Endodermal cell (in vitro differentiated cells): Measurements from ENCODE around the gene TES. TPM values are rescaled to one million over a fixed set of nuclear protein-coding genes. Genes with fewer than 3 reads are reported as not detected.

Experiments used
- DNase-seq: peaks from one replicate; pipeline ENCODE4 v3.0.0-alpha.2; 2017
- H3K27ac ChIP-seq: 2 replicates; pipeline ENCODE4 v1.5.1; 2013; ENCODE audit warnings: mild to moderate bottlenecking, low read depth, low read length, moderate library complexity
- H3K27me3 ChIP-seq: 2 replicates; pipeline ENCODE4 v1.6.1; 2013; ENCODE audit warnings: mild to moderate bottlenecking, low read length, moderate library complexity; ENCODE audit not compliant: insufficient read depth, control insufficient read depth, poor library complexity, severe bottlenecking
- H3K36me3 ChIP-seq: 2 replicates; pipeline ENCODE4 v1.7.0; 2013; ENCODE audit warnings: mild to moderate bottlenecking, low read length, moderate library complexity; ENCODE audit not compliant: control insufficient read depth, insufficient read depth
- H3K4me1 ChIP-seq: one replicate; pipeline ENCODE4 v1.7.0; 2013; ENCODE audit warnings: low read length; ENCODE audit not compliant: control insufficient read depth, insufficient read depth
- H3K4me3 ChIP-seq: 2 replicates; pipeline ENCODE4 v1.5.1; 2013; ENCODE audit warnings: mild to moderate bottlenecking, low read length, moderate library complexity
- H3K9ac ChIP-seq: 2 replicates; pipeline ENCODE4 v1.6.1; 2013; ENCODE audit warnings: mild to moderate bottlenecking, low read length, moderate library complexity; ENCODE audit not compliant: poor library complexity, severe bottlenecking; ENCODE audit errors: extremely low read depth
- H3K9me3 ChIP-seq: 2 replicates; pipeline ENCODE4 v1.6.1; 2013; ENCODE audit warnings: mild to moderate bottlenecking, low read length, moderate library complexity; ENCODE audit not compliant: control insufficient read depth
- H3K27ac Mint-ChIP-seq: 2 replicates; pipeline ENCODE4 v1.8.0; 2020; ENCODE audit warnings: mixed read lengths
- H3K27me3 Mint-ChIP-seq: 2 replicates; pipeline ENCODE4 v1.8.0; 2021; ENCODE audit warnings: mild to moderate bottlenecking, mixed read lengths; ENCODE audit not compliant: insufficient read depth
- H3K36me3 Mint-ChIP-seq: 2 replicates; pipeline ENCODE4 v1.8.0; 2020; ENCODE audit warnings: low read depth, mixed read lengths
- H3K4me1 Mint-ChIP-seq: 2 replicates; pipeline ENCODE4 v1.8.0; 2020; ENCODE audit warnings: mixed read lengths
- H3K4me3 Mint-ChIP-seq: 2 replicates; pipeline ENCODE4 v1.8.0; 2020; ENCODE audit warnings: mild to moderate bottlenecking, moderate library complexity, mixed read lengths
- H3K9me3 Mint-ChIP-seq: 2 replicates; pipeline ENCODE4 v1.8.0; 2020; ENCODE audit warnings: mild to moderate bottlenecking, mixed read lengths
- whole genome bisulfite sequencing, 2 experiments: methylation state at CpG; one replicate each; pipeline versions ENCODE4 v1.1.5 to v1.1.7; 2013; ENCODE audit warnings: missing lambda C conversion rate in 2 of 2, mixed read lengths in 1 of 2; ENCODE audit not compliant: insufficient coverage in 1 of 2, insufficient read length in 1 of 2; 5-methylcytosine and 5-hydroxymethylcytosine counted together
- total RNA-seq, 2 donors: library from RNA; stranded (reverse); fragmentation: NEBNext Ultra II Directional in 1 of 2; extraction: Animal tissue kit (Norgen Biotek cat#: 25700) in 1 of 2; gene quantifications; 2 replicates in 1 of 2; 3 replicates in 1 of 2; pipeline ENCODE4 v1.2.1, GENCODE V29; 2021
- TF ChIP-seq, protein P1 (sequence below): fragments of 200-600 bp; sonication (generic); conservative IDR thresholded peaks from 2 replicates; pipeline ENCODE4 v1.5.0; 2021; ENCODE audit warnings: antibody characterized with exemption, mild to moderate bottlenecking

TES gene
- total RNA-seq, 2 donors from 2014 or later = 23.1 to 31.0 TPM

GRCh38 chr7:116225860-116226259 is 15.5 kb downstream of the TES start:
- peaks cover 21% of the 10 kb centered on the region for H3K4me1 Mint-ChIP-seq
- TF ChIP-seq, protein P1, sequence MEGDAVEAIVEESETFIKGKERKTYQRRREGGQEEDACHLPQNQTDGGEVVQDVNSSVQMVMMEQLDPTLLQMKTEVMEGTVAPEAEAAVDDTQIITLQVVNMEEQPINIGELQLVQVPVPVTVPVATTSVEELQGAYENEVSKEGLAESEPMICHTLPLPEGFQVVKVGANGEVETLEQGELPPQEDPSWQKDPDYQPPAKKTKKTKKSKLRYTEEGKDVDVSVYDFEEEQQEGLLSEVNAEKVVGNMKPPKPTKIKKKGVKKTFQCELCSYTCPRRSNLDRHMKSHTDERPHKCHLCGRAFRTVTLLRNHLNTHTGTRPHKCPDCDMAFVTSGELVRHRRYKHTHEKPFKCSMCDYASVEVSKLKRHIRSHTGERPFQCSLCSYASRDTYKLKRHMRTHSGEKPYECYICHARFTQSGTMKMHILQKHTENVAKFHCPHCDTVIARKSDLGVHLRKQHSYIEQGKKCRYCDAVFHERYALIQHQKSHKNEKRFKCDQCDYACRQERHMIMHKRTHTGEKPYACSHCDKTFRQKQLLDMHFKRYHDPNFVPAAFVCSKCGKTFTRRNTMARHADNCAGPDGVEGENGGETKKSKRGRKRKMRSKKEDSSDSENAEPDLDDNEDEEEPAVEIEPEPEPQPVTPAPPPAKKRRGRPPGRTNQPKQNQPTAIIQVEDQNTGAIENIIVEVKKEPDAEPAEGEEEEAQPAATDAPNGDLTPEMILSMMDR = no peak

DNA sequence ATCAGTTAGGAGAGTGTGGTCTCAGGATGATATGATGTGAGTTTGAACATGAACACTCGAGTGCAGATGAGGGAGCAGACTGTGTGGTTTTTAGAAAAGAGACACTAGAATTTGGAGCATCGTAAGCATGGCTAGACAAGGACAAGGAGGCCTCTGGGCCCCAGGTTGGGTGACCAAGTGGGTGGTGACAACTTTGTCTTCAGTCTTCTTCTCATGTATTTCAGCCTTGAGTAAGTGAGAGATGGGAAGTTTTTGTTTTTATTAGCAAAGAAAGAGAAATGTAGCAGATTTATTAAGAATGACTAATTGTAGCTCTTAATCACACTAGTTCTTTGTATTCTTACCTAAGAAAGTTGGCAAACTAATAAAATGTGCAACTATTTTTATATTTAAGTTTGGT is 16.3 kb downstream of the TES start:
- no peak overlapping the region for H3K4me3 ChIP-seq
- Mint-ChIP-seq H3K27ac (no peak overlapping the region), H3K4me1 (peaks cover 25% of the 10 kb centered on the region), H3K9me3 (no peaks in the 10 kb centered on the region), H3K27me3 (peaks cover 6% of the 10 kb centered on the region), H3K4me3 (no peak overlapping the region), H3K36me3 (no peaks in the 10 kb centered on the region)
- H3K27me3 ChIP-seq = peaks cover 26% of the 10 kb centered on the region
- TF ChIP-seq, protein P1 = no peak
- no peaks in the 10 kb centered on the region for H3K9me3 ChIP-seq
- peaks cover 2% of the 10 kb centered on the region for H3K4me1 ChIP-seq
- H3K36me3 ChIP-seq = no peaks in the 10 kb centered on the region
- DNase-seq = no peak
- WGBS, 2 experiments = 97 to 100% methylated on average over 2 of the region's 2 CpGs
- no peak overlapping the region for H3K27ac ChIP-seq
- H3K9ac ChIP-seq = no peak overlapping the region

More at GRCh38 chr7:116225860-116226259, 15.5 kb downstream of the TES start:
- Mint-ChIP-seq H3K27me3 (peaks cover 6% of the 10 kb centered on the region), H3K9me3 (no peaks in the 10 kb centered on the region), H3K36me3 (no peaks in the 10 kb centered on the region), H3K4me3 (no peak overlapping the region), H3K27ac (no peak overlapping the region)
- H3K9ac ChIP-seq = no peak overlapping the region
- no peak overlapping the region for H3K27ac ChIP-seq
- peaks cover 2% of the 10 kb centered on the region for H3K4me1 ChIP-seq
- no peaks in the 10 kb centered on the region for H3K9me3 ChIP-seq
- peaks cover 20% of the 10 kb centered on the region for H3K27me3 ChIP-seq
- H3K36me3 ChIP-seq = no peaks in the 10 kb centered on the region
- H3K4me3 ChIP-seq = no peak overlapping the region
- no peak for DNase-seq

DNA sequence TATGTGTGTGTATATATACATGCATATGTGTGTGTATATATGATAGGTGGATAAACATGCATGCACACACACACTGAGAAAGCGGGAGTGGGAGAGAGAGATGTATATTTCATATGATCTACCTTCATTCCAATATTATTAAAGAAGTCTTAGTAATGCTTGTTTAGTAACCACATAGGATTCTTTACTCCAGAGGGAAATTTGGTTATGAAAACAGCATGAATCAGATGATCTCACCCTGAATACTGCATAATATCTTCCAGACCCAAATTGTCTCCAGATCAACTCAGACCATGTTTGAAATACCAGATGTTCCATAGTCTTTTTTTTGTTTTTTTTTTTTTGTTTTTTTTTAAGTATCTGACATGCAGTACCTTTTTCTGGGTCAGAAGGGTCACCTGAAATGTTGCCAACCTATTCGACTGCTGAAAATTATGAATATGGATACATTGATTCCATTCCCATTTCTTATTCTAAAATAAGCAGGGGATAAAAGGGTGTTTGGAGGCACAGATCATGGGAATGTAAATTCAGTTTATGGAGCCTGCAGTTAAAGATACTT is 17.4 kb downstream of the TES start:
- Mint-ChIP-seq H3K27me3 (peaks cover 6% of the 10 kb centered on the region), H3K9me3 (no peaks in the 10 kb centered on the region), H3K4me3 (no peak overlapping the region), H3K36me3 (no peaks in the 10 kb centered on the region), H3K27ac (no peak overlapping the region), H3K4me1 (peaks cover 29% of the 10 kb centered on the region)
- no peaks in the 10 kb centered on the region for H3K36me3 ChIP-seq
- H3K9me3 ChIP-seq = no peaks in the 10 kb centered on the region
- peaks cover 26% of the 10 kb centered on the region for H3K27me3 ChIP-seq
- TF ChIP-seq, protein P1 = no peak
- no peak overlapping the region for H3K4me3 ChIP-seq
- H3K4me1 ChIP-seq = peaks cover 2% of the 10 kb centered on the region
- no peak overlapping the region for H3K9ac ChIP-seq
- H3K27ac ChIP-seq = no peak overlapping the region
- DNase-seq = no peak
- WGBS, 2 experiments = 100% methylated on average over 1 of the region's 2 CpGs; no CpG with 5 or more reads in 1 of the 2 experiments
